H1 (cell line): ENCODE results near the gene CMTM2. TPM values are rescaled to one million over a fixed set of nuclear protein-coding genes. Genes with fewer than 3 reads are reported as not detected.

Experiments
- CTCF ChIA-PET: fragments of 300-600 bp; sonication (Branson Sonifier 250); formaldehyde crosslinking; loops from one replicate; lab custom pipeline; 2021; ENCODE audit not compliant: partially characterized antibody; lab: Charles Lee
- POLR2A ChIA-PET: fragments of 300-600 bp; sonication (Branson Sonifier 250); formaldehyde crosslinking; loops from one replicate; lab custom pipeline; 2021; ENCODE audit warnings: inconsistent platforms; ENCODE audit not compliant: partially characterized antibody; lab: Charles Lee
- DNase-seq, 2 experiments: peaks; one replicate each; pipeline versions ENCODE4 v3.0.0 to v3.0.0-alpha.2; 2010 to 2022; ENCODE audit warnings: low spot score in 2 of 2, low read depth in 1 of 2, mixed read lengths in 1 of 2
- FAIRE-seq: peaks from 2 replicates; lab custom pipeline; 2011; peaks lifted over from hg19 to GRCh38; lab: Jason Lieb, UNC
- H2AFZ ChIP-seq: 2 replicates; pipeline ENCODE4 v1.8.1; 2012; ENCODE audit warnings: low read length, inconsistent platforms
- H2AK5ac ChIP-seq: 2 replicates; pipeline ENCODE4 v1.6.1; 2013; ENCODE audit warnings: low read depth, low read length
- H2BK120ac ChIP-seq: replicated peaks from 2 replicates; pipeline ENCODE3; 2013; ENCODE audit warnings: low read depth, low read length, inconsistent platforms
- H2BK12ac ChIP-seq: 2 replicates; pipeline ENCODE4 v1.6.1; 2013; ENCODE audit warnings: low read depth, low read length
- H2BK15ac ChIP-seq: 2 replicates; pipeline ENCODE4 v1.6.1; 2013; ENCODE audit warnings: low read length
- H2BK20ac ChIP-seq: 2 replicates; pipeline ENCODE4 v1.6.1; 2013; ENCODE audit warnings: low read length
- H2BK5ac ChIP-seq: 2 replicates; pipeline ENCODE4 v1.6.1; 2013; ENCODE audit warnings: low read depth, low read length
- H3K14ac ChIP-seq: 2 replicates; pipeline ENCODE4 v1.6.1; 2013; ENCODE audit warnings: inconsistent platforms; ENCODE audit not compliant: insufficient read length
- H3K18ac ChIP-seq: 2 replicates; pipeline ENCODE4 v1.6.1; 2013; ENCODE audit warnings: low read length; ENCODE audit errors: extremely low read depth
- H3K23ac ChIP-seq: 2 replicates; pipeline ENCODE4 v1.6.1; 2013; ENCODE audit warnings: inconsistent platforms; ENCODE audit not compliant: insufficient read length
- H3K23me2 ChIP-seq: 2 replicates; pipeline ENCODE4 v1.6.1; 2013; ENCODE audit warnings: low read depth, low read length
- H3K27ac ChIP-seq: 2 replicates; pipeline ENCODE4 v1.6.1; 2011; ENCODE audit warnings: low read depth, low read length, inconsistent platforms
- H3K27me3 ChIP-seq, 4 experiments: replicated peaks in 1 of 4; 1 replicate in 1 of 4; 2 replicates in 3 of 4; pipeline versions ENCODE4 v1.6.1 to v1.8.1; 2011 to 2013; ENCODE audit warnings: low read length in 3 of 4, mild to moderate bottlenecking in 3 of 4, inconsistent platforms in 2 of 4, mixed read lengths in 2 of 4, moderate library complexity in 1 of 4; ENCODE audit not compliant: control insufficient read depth in 3 of 4, insufficient read depth in 3 of 4; ENCODE audit errors: extremely low read depth in 1 of 4
- H3K36me3 ChIP-seq, 4 experiments: 2 replicates each; pipeline versions ENCODE4 v1.6.1 to v1.8.1; 2011 to 2013; ENCODE audit warnings: mild to moderate bottlenecking in 4 of 4, low read length in 3 of 4, moderate library complexity in 2 of 4, control low read depth in 1 of 4, inconsistent platforms in 1 of 4; ENCODE audit not compliant: insufficient read depth in 4 of 4, control insufficient read depth in 2 of 4
- H3K4ac ChIP-seq: replicated peaks from 2 replicates; pipeline ENCODE3; 2013; ENCODE audit warnings: low read length, low read depth, mixed read lengths, inconsistent platforms; ENCODE audit not compliant: insufficient read length
- H3K4me1 ChIP-seq, 4 experiments: replicated peaks in 1 of 4; 1 replicate in 1 of 4; 2 replicates in 3 of 4; pipeline versions ENCODE4 v1.6.1 to v1.8.1; 2011 to 2013; ENCODE audit warnings: low read length in 3 of 4, inconsistent platforms in 2 of 4, mixed read lengths in 1 of 4; ENCODE audit not compliant: insufficient read depth in 4 of 4, control insufficient read depth in 3 of 4
- H3K4me2 ChIP-seq, 2 experiments: 2 replicates each; pipeline versions ENCODE4 v1.6.1 to v1.8.1; 2011 to 2013; ENCODE audit warnings: low read depth in 2 of 2, low read length in 2 of 2, control low read depth in 1 of 2, inconsistent platforms in 1 of 2, mild to moderate bottlenecking in 1 of 2; ENCODE audit not compliant: insufficient read depth in 1 of 2
- H3K4me3 ChIP-seq, 4 experiments: fragments of 200-600, 300-600 bp in 1 of 4; sonication (generic), shearing (Covaris generic), sonication (Bioruptor Twin) in 1 of 4; 2 replicates each; pipeline versions ENCODE4 v1.5.1 to v1.8.1; 2011 to 2016; ENCODE audit warnings: low read length in 4 of 4, low read depth in 3 of 4, control low read depth in 2 of 4, inconsistent platforms in 2 of 4, mild to moderate bottlenecking in 2 of 4, mixed read lengths in 1 of 4, moderate library complexity in 1 of 4; ENCODE audit not compliant: insufficient read depth in 2 of 4; ENCODE audit errors: extremely low read depth in 1 of 4
- H3K56ac ChIP-seq: replicated peaks from 2 replicates; pipeline ENCODE3; 2013; ENCODE audit warnings: low read depth, mild to moderate bottlenecking, mixed read lengths, low read length, inconsistent platforms; ENCODE audit not compliant: insufficient read length
- H3K79me1 ChIP-seq: 2 replicates; pipeline ENCODE4 v1.6.1; 2013; ENCODE audit warnings: low read depth, low read length, control low read depth
- H3K79me2 ChIP-seq, 2 experiments: 2 replicates each; pipeline versions ENCODE4 v1.6.1 to v1.8.1; 2012 to 2013; ENCODE audit warnings: low read length in 2 of 2, mild to moderate bottlenecking in 2 of 2, inconsistent platforms in 1 of 2; ENCODE audit not compliant: insufficient read depth in 2 of 2, control insufficient read depth in 1 of 2
- H3K9ac ChIP-seq, 4 experiments: replicated peaks in 1 of 4; 1 replicate in 1 of 4; 2 replicates in 3 of 4; pipeline versions ENCODE4 v1.6.1 to v1.8.1; 2011 to 2013; ENCODE audit warnings: low read depth in 3 of 4, low read length in 3 of 4, control low read depth in 2 of 4, mild to moderate bottlenecking in 2 of 4, moderate library complexity in 2 of 4, inconsistent platforms in 1 of 4; ENCODE audit errors: extremely low read depth in 1 of 4
- H3K9me3 ChIP-seq, 2 experiments: 2 replicates each; pipeline versions ENCODE4 v1.6.1 to v1.8.1; 2012 to 2013; ENCODE audit warnings: mild to moderate bottlenecking in 2 of 2, moderate library complexity in 2 of 2, control low read depth in 1 of 2, inconsistent platforms in 1 of 2, low read depth in 1 of 2, low read length in 1 of 2, mixed read lengths in 1 of 2; ENCODE audit not compliant: insufficient read depth in 2 of 2
- H4K20me1 ChIP-seq, 2 experiments: replicated peaks in 1 of 2; 2 replicates each; pipeline versions ENCODE3 to v1.8.1; 2011 to 2013; ENCODE audit warnings: inconsistent platforms in 2 of 2, low read length in 2 of 2, mild to moderate bottlenecking in 1 of 2; ENCODE audit not compliant: insufficient read depth in 2 of 2, control insufficient read depth in 1 of 2
- H4K5ac ChIP-seq: 2 replicates; pipeline ENCODE4 v1.6.1; 2013; ENCODE audit warnings: low read length, low read depth, mixed read lengths, inconsistent platforms; ENCODE audit not compliant: insufficient read length
- H4K8ac ChIP-seq: 2 replicates; pipeline ENCODE4 v1.8.0; 2013; ENCODE audit warnings: mild to moderate bottlenecking, moderate library complexity, low read length, inconsistent platforms; ENCODE audit not compliant: insufficient read depth; ENCODE audit errors: extremely low read depth
- H4K91ac ChIP-seq: replicated peaks from 2 replicates; pipeline ENCODE3; 2013; ENCODE audit warnings: low read length, mixed read lengths, inconsistent platforms; ENCODE audit not compliant: insufficient read length
- CEBPB ChIP-seq: IDR thresholded peaks from 2 replicates; pipeline ENCODE4 v1.6.1; 2012; ENCODE audit warnings: low read depth, low read length
- PHF8 ChIP-seq: fragments of 200-600 bp; sonication (generic); conservative IDR thresholded peaks from 2 replicates; pipeline ENCODE4 v1.7.1; 2012; ENCODE audit warnings: low read depth, mild to moderate bottlenecking, inconsistent platforms, low read length, moderate library complexity
- WGBS, 2 experiments: shearing (Covaris generic) in 1 of 2; methylation state at CpG; one replicate each; pipeline versions ENCODE4 v1.1.6 to v1.1.7; 2013 to 2015; ENCODE audit warnings: low lambda C conversion rate in 2 of 2, mixed read lengths in 2 of 2, inconsistent platforms in 1 of 2, low coverage in 1 of 2, missing lambda C conversion rate in 1 of 2; ENCODE audit not compliant: insufficient replicate concordance in 2 of 2, insufficient coverage in 1 of 2, insufficient read length in 1 of 2; ENCODE audit errors: extremely low coverage in 1 of 2, missing lambda C conversion rate in 1 of 2; 5-methylcytosine and 5-hydroxymethylcytosine counted together
- polyA plus RNA-seq, 7 experiments: library from polyadenylated mRNA; depleted of rRNA in 3 of 7; stranded (reverse) in 5 of 7; unstranded in 2 of 7; fragments of >200 nt in 5 of 7; fragments of 200-250 nt in 2 of 7; gene quantifications; 1 replicate in 5 of 7; 2 replicates in 1 of 7; 4 replicates in 1 of 7; pipeline versions ENCODE4 v1.2.1 to v1.2.3, GENCODE V29; 2011 to 2013; ENCODE audit warnings: missing spikeins in 2 of 7, mixed read lengths in 2 of 7
- total RNA-seq: library from RNA; stranded (reverse); fragmentation: NEBNext Ultra II Directional; extraction: Animal tissue kit (Norgen Biotek cat#: 25700); gene quantifications from 2 replicates; pipeline ENCODE4 v1.2.1, GENCODE V29; 2021

The CMTM2 gene
- total and polyA plus RNA-seq, 2 of the 8 experiments (the other 6 are each of a cell fraction or from before 2014, with no cell fraction given), result not detected

GRCh38 chr16:66592814-66593213, 13.6 kb downstream of the CMTM2 start:
- no peak overlapping the region for H3K14ac ChIP-seq
- H3K27me3 ChIP-seq, result no peaks in the 10 kb centered on the region
- no peak overlapping the region for H2BK120ac ChIP-seq
- WGBS, 2 experiments, result 91% methylated on average over 3 of the region's 3 CpGs; no CpG with 5 or more reads in 1 of the 2 experiments
- DNase-seq, result no peak
- ChIA-PET POLR2A (no interaction called here), CTCF (interaction anchor here (0.6 to 0.7 kb wide), 2 partner anchors 85 to 138 kb away, joined by 3 read pairs; no protein-coding TSS in a partner anchor)
- H3K79me2 ChIP-seq, result no peaks in the 10 kb centered on the region
- H3K4me1 ChIP-seq, result no peaks in the 10 kb centered on the region
- H3K27ac ChIP-seq, result no peak overlapping the region
- no peaks in the 10 kb centered on the region for H3K9me3 ChIP-seq
- no peak overlapping the region for H3K4me3 ChIP-seq
- no peaks in the 10 kb centered on the region for H3K79me1 ChIP-seq
- H3K4me2 ChIP-seq, result no peak overlapping the region
- no peaks in the 10 kb centered on the region for H4K20me1 ChIP-seq
- no peak overlapping the region for H3K9ac ChIP-seq
- H3K56ac ChIP-seq, result no peak overlapping the region
- no peak overlapping the region for H4K91ac ChIP-seq
- H2AK5ac ChIP-seq, result no peak overlapping the region
- no peak overlapping the region for H2AFZ ChIP-seq
- no peak overlapping the region for H3K4ac ChIP-seq
- no peak overlapping the region for H2BK20ac ChIP-seq
- no peaks in the 10 kb centered on the region for H3K23me2 ChIP-seq
- H3K18ac ChIP-seq, result no peak overlapping the region
- H4K5ac ChIP-seq, result no peak overlapping the region
- H3K23ac ChIP-seq, result no peak overlapping the region
- H3K36me3 ChIP-seq, result no peaks in the 10 kb centered on the region
- FAIRE-seq, result no peak
- H2BK15ac ChIP-seq, result no peak overlapping the region
- H4K8ac ChIP-seq, result no peak overlapping the region
- H2BK5ac ChIP-seq, result no peak overlapping the region
- no peak overlapping the region for H2BK12ac ChIP-seq
- TF ChIP-seq PHF8 (no peak), CEBPB (no peak)
